Upper lobe of left lung (tissue), 4 donors: ENCODE measurements around the gene GPR137.

Experiments used
- CTCF ChIP-seq, 6 experiments: fragments of 450-650 bp in 4 of 6; fragments of 200-600 bp in 2 of 6; sonication (generic) in 2 of 6; IDR thresholded peaks; one replicate each; pipeline ENCODE4 v1.5.1; 2016 to 2019; ENCODE audit warnings: antibody characterized with exemption in 6 of 6
- EP300 ChIP-seq, 4 donors: sonication (generic); formaldehyde crosslinking; IDR thresholded peaks; one replicate each; pipeline ENCODE4 v1.5.1; 2017; ENCODE audit warnings: antibody characterized with exemption in 4 of 4, control low read depth in 2 of 4
- POLR2A ChIP-seq, 4 donors: fragments of 450-650 bp; IDR thresholded peaks; one replicate each; pipeline ENCODE4 v1.5.1; 2016 to 2017; ENCODE audit warnings: antibody characterized with exemption in 4 of 4, mild to moderate bottlenecking in 2 of 4
- POLR2AphosphoS5 ChIP-seq, 2 donors: sonication (generic); formaldehyde crosslinking; IDR thresholded peaks; one replicate each; pipeline ENCODE4 v1.5.1; 2017; ENCODE audit warnings: antibody characterized with exemption in 2 of 2

GRCh38 chr11:64298966-64299846 is 13.6 kb downstream of the GPR137 start:
- peak in 1 of 2 donors; percentile 18 for TF ChIP-seq POLR2AphosphoS5 (IDR thresholded peaks at IDR 0.05)
- no peak for TF ChIP-seq CTCF (IDR thresholded peaks at IDR 0.05)
- TF ChIP-seq POLR2A (IDR thresholded peaks at IDR 0.05): peak in 1 of 4 donors; percentile 30
- no peak for TF ChIP-seq EP300 (IDR thresholded peaks at IDR 0.05)
